ENCODE measurements around the gene SNUPN. TPM values are rescaled to one million over a fixed set of nuclear protein-coding genes. Genes with fewer than 3 reads are reported as not detected.
"Not testable (repeated sequence)": the region's sequence is repeated elsewhere in the genome, so short reads cannot be mapped to it uniquely, and the experiment has no call there.

SNUPN gene
- total RNA-seq, 1 experiment from 2014 or later, result 34.6 TPM

- Histone ChIP-seq H3K4me3 (ENCODE audit: low read depth, low read length, poor library complexity, severe bottlenecking) (no peak overlapping the region), H3K36me3 (ENCODE audit: insufficient read depth, low read length, poor library complexity, severe bottlenecking) (no peaks in the 10 kb centered on the region), H3K4me1 (ENCODE audit: insufficient read depth, low read length, poor library complexity, severe bottlenecking) (no peaks in the 10 kb centered on the region), H3K27ac (ENCODE audit: low read depth, low read length, poor library complexity, severe bottlenecking) (no peak overlapping the region), H3K9me3 (ENCODE audit: low read depth, low read length, poor library complexity, severe bottlenecking) (no peaks in the 10 kb centered on the region), H3K27me3 (replicated peaks; ENCODE audit: insufficient read depth, low read depth, low read length, poor library complexity) (no peaks in the 10 kb centered on the region)
- TF ChIP-seq CTCF (conservative IDR thresholded peaks at IDR 0.05; ENCODE audit: low read depth, low read length) (no peak), EZH2 (IDR thresholded peaks at IDR 0.05; ENCODE audit: borderline replicate concordance, low read depth, low read length, poor library complexity, severe bottlenecking) (no peak)
- POLR2A ChIA-PET (ENCODE audit: low non-redundant PET), result interaction anchor here (0.6 kb wide), 1 partner anchor 36 kb away, joined by 4 read pairs; no protein-coding TSS in a partner anchor
- no peak for DNase-seq (ENCODE audit: low spot score)
- intact Hi-C loops (cut with micrococcal nuclease; ENCODE audit: unreplicated experiment), result no loop called here
- BruUV-seq (replicated peaks), result no TSS peak
- CTCF ChIA-PET, result no interaction called here
Observed at GRCh38 chr15:75565062-75565970, 60.2 kb downstream of the SNUPN start.

- no peak for DNase-seq (ENCODE audit: low spot score)
- no peak for TF ChIP-seq EZH2 (IDR thresholded peaks at IDR 0.05; ENCODE audit: borderline replicate concordance, low read depth, low read length, poor library complexity, severe bottlenecking)
- no peak for TF ChIP-seq CTCF (conservative IDR thresholded peaks at IDR 0.05; ENCODE audit: low read depth, low read length)
- H3K36me3 ChIP-seq (ENCODE audit: insufficient read depth, low read length, poor library complexity, severe bottlenecking), result no peaks in the 10 kb centered on the region
- no peak overlapping the region for H3K4me3 ChIP-seq (ENCODE audit: low read depth, low read length, poor library complexity, severe bottlenecking)
- intact Hi-C loops (cut with micrococcal nuclease; ENCODE audit: unreplicated experiment), result no loop called here
- H3K9me3 ChIP-seq (ENCODE audit: low read depth, low read length, poor library complexity, severe bottlenecking), result no peaks in the 10 kb centered on the region
- no peaks in the 10 kb centered on the region for H3K4me1 ChIP-seq (ENCODE audit: insufficient read depth, low read length, poor library complexity, severe bottlenecking)
- H3K27ac ChIP-seq (ENCODE audit: low read depth, low read length, poor library complexity, severe bottlenecking), result no peak overlapping the region
- POLR2A ChIA-PET (ENCODE audit: low non-redundant PET), result no interaction called here
- CTCF ChIA-PET, result no interaction called here
- BruUV-seq (replicated peaks), result no TSS peak
- H3K27me3 ChIP-seq (replicated peaks; ENCODE audit: insufficient read depth, low read depth, low read length, poor library complexity), result no peaks in the 10 kb centered on the region
Observed at GRCh38 chr15:75561888-75562287, 63.6 kb downstream of the SNUPN start.

- DNase-seq (ENCODE audit: low spot score); H3K27ac ChIP-seq (ENCODE audit: low read depth, low read length, poor library complexity, severe bottlenecking); H3K4me3 ChIP-seq (ENCODE audit: low read depth, low read length, poor library complexity, severe bottlenecking); BruUV-seq (replicated peaks); H3K36me3 ChIP-seq (ENCODE audit: insufficient read depth, low read length, poor library complexity, severe bottlenecking); POLR2A ChIA-PET (ENCODE audit: low non-redundant PET); H3K9me3 ChIP-seq (ENCODE audit: low read depth, low read length, poor library complexity, severe bottlenecking); H3K4me1 ChIP-seq (ENCODE audit: insufficient read depth, low read length, poor library complexity, severe bottlenecking); CTCF ChIA-PET; H3K27me3 ChIP-seq (replicated peaks; ENCODE audit: insufficient read depth, low read depth, low read length, poor library complexity); intact Hi-C loops (cut with micrococcal nuclease; ENCODE audit: unreplicated experiment): not testable (repeated sequence)
Observed at GRCh38 chr15:75559360-75559759, 66.2 kb downstream of the SNUPN start.

- CTCF ChIA-PET; H3K27me3 ChIP-seq (replicated peaks; ENCODE audit: insufficient read depth, low read depth, low read length, poor library complexity); H3K27ac ChIP-seq (ENCODE audit: low read depth, low read length, poor library complexity, severe bottlenecking); BruUV-seq (replicated peaks); H3K36me3 ChIP-seq (ENCODE audit: insufficient read depth, low read length, poor library complexity, severe bottlenecking); POLR2A ChIA-PET (ENCODE audit: low non-redundant PET); DNase-seq (ENCODE audit: low spot score); intact Hi-C loops (cut with micrococcal nuclease; ENCODE audit: unreplicated experiment); H3K9me3 ChIP-seq (ENCODE audit: low read depth, low read length, poor library complexity, severe bottlenecking); H3K4me1 ChIP-seq (ENCODE audit: insufficient read depth, low read length, poor library complexity, severe bottlenecking); H3K4me3 ChIP-seq (ENCODE audit: low read depth, low read length, poor library complexity, severe bottlenecking): not testable (repeated sequence)
Observed at GRCh38 chr15:75558955-75559354, 66.6 kb downstream of the SNUPN start.

All from A673 (cell line).